ENCODE results near the gene SERP2. TPM values are rescaled to one million over a fixed set of nuclear protein-coding genes. Genes with fewer than 3 reads are reported as not detected.

Gene SERP2
- total and polyA plus RNA-seq, 9 of the 15 experiments (the other 6 are each of a cell fraction or from before 2014, with no cell fraction given) = 0.13 TPM; not detected in 8

DNA sequence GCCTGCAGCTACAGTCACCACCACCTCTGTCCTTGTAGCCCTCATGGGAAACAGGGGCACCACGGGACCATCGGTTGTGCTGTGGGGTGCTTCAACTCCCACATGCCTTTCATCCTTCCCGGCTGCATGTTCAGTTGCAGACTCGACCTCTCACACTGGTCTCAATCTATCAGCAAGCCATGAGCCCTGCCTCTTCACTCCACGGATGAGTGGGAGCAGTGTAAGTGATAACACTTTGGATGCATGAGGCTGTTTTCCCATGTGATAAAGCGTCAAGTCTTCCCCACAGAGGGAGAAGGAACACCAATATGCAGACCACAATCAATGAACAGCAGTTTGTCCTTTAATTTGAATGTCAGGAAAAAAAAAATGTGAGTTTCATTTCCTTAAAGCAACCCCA lies 12.2 kb downstream of the SERP2 start (continued):
- TF ChIP-seq, protein P1, sequence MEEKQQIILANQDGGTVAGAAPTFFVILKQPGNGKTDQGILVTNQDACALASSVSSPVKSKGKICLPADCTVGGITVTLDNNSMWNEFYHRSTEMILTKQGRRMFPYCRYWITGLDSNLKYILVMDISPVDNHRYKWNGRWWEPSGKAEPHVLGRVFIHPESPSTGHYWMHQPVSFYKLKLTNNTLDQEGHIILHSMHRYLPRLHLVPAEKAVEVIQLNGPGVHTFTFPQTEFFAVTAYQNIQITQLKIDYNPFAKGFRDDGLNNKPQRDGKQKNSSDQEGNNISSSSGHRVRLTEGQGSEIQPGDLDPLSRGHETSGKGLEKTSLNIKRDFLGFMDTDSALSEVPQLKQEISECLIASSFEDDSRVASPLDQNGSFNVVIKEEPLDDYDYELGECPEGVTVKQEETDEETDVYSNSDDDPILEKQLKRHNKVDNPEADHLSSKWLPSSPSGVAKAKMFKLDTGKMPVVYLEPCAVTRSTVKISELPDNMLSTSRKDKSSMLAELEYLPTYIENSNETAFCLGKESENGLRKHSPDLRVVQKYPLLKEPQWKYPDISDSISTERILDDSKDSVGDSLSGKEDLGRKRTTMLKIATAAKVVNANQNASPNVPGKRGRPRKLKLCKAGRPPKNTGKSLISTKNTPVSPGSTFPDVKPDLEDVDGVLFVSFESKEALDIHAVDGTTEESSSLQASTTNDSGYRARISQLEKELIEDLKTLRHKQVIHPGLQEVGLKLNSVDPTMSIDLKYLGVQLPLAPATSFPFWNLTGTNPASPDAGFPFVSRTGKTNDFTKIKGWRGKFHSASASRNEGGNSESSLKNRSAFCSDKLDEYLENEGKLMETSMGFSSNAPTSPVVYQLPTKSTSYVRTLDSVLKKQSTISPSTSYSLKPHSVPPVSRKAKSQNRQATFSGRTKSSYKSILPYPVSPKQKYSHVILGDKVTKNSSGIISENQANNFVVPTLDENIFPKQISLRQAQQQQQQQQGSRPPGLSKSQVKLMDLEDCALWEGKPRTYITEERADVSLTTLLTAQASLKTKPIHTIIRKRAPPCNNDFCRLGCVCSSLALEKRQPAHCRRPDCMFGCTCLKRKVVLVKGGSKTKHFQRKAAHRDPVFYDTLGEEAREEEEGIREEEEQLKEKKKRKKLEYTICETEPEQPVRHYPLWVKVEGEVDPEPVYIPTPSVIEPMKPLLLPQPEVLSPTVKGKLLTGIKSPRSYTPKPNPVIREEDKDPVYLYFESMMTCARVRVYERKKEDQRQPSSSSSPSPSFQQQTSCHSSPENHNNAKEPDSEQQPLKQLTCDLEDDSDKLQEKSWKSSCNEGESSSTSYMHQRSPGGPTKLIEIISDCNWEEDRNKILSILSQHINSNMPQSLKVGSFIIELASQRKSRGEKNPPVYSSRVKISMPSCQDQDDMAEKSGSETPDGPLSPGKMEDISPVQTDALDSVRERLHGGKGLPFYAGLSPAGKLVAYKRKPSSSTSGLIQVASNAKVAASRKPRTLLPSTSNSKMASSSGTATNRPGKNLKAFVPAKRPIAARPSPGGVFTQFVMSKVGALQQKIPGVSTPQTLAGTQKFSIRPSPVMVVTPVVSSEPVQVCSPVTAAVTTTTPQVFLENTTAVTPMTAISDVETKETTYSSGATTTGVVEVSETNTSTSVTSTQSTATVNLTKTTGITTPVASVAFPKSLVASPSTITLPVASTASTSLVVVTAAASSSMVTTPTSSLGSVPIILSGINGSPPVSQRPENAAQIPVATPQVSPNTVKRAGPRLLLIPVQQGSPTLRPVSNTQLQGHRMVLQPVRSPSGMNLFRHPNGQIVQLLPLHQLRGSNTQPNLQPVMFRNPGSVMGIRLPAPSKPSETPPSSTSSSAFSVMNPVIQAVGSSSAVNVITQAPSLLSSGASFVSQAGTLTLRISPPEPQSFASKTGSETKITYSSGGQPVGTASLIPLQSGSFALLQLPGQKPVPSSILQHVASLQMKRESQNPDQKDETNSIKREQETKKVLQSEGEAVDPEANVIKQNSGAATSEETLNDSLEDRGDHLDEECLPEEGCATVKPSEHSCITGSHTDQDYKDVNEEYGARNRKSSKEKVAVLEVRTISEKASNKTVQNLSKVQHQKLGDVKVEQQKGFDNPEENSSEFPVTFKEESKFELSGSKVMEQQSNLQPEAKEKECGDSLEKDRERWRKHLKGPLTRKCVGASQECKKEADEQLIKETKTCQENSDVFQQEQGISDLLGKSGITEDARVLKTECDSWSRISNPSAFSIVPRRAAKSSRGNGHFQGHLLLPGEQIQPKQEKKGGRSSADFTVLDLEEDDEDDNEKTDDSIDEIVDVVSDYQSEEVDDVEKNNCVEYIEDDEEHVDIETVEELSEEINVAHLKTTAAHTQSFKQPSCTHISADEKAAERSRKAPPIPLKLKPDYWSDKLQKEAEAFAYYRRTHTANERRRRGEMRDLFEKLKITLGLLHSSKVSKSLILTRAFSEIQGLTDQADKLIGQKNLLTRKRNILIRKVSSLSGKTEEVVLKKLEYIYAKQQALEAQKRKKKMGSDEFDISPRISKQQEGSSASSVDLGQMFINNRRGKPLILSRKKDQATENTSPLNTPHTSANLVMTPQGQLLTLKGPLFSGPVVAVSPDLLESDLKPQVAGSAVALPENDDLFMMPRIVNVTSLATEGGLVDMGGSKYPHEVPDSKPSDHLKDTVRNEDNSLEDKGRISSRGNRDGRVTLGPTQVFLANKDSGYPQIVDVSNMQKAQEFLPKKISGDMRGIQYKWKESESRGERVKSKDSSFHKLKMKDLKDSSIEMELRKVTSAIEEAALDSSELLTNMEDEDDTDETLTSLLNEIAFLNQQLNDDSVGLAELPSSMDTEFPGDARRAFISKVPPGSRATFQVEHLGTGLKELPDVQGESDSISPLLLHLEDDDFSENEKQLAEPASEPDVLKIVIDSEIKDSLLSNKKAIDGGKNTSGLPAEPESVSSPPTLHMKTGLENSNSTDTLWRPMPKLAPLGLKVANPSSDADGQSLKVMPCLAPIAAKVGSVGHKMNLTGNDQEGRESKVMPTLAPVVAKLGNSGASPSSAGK (IDR thresholded peaks at IDR 0.05) = peak; percentile 25; the same call in 1 of the 2 replicates
- TF ChIP-seq POLR2B (IDR thresholded peaks at IDR 0.05; ENCODE audit: low read depth, partially characterized antibody) (no peak), CBFA2T3 (IDR thresholded peaks at IDR 0.05) (peak; percentile 73), CBFA2T2 (conservative IDR thresholded peaks at IDR 0.05) (peak; percentile 44; the same call in 1 of the 2 replicates), CTBP1 (IDR thresholded peaks at IDR 0.05; ENCODE audit: borderline replicate concordance) (0 out of 2 replicates have a peak, but pooled peaks have one; percentile 20), SRSF3 (IDR thresholded peaks at IDR 0.05; ENCODE audit: insufficient read depth, low read length) (no peak), ESRRB (CRISPR knock-in tag; IDR thresholded peaks at IDR 0.05; ENCODE audit: borderline replicate concordance) (no peak), ARID1B (IDR thresholded peaks at IDR 0.05) (0 out of 2 replicates have a peak, but pooled peaks have one; percentile 9), TCF3 (CRISPR knock-in tag; IDR thresholded peaks at IDR 0.05) (peak; percentile 42; the same call in 1 of the 2 replicates)
- TF ChIP-seq, protein P2, sequence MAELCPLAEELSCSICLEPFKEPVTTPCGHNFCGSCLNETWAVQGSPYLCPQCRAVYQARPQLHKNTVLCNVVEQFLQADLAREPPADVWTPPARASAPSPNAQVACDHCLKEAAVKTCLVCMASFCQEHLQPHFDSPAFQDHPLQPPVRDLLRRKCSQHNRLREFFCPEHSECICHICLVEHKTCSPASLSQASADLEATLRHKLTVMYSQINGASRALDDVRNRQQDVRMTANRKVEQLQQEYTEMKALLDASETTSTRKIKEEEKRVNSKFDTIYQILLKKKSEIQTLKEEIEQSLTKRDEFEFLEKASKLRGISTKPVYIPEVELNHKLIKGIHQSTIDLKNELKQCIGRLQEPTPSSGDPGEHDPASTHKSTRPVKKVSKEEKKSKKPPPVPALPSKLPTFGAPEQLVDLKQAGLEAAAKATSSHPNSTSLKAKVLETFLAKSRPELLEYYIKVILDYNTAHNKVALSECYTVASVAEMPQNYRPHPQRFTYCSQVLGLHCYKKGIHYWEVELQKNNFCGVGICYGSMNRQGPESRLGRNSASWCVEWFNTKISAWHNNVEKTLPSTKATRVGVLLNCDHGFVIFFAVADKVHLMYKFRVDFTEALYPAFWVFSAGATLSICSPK (IDR thresholded peaks at IDR 0.05; ENCODE audit: borderline replicate concordance) = no peak
- TF ChIP-seq, protein P3, sequence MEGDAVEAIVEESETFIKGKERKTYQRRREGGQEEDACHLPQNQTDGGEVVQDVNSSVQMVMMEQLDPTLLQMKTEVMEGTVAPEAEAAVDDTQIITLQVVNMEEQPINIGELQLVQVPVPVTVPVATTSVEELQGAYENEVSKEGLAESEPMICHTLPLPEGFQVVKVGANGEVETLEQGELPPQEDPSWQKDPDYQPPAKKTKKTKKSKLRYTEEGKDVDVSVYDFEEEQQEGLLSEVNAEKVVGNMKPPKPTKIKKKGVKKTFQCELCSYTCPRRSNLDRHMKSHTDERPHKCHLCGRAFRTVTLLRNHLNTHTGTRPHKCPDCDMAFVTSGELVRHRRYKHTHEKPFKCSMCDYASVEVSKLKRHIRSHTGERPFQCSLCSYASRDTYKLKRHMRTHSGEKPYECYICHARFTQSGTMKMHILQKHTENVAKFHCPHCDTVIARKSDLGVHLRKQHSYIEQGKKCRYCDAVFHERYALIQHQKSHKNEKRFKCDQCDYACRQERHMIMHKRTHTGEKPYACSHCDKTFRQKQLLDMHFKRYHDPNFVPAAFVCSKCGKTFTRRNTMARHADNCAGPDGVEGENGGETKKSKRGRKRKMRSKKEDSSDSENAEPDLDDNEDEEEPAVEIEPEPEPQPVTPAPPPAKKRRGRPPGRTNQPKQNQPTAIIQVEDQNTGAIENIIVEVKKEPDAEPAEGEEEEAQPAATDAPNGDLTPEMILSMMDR (IDR thresholded peaks at IDR 0.05 in 2 of 3, conservative IDR thresholded peaks at IDR 0.05 in 1 of 3; ENCODE audit: insufficient read depth in 2 of 3, low read depth in 1 of 3, low read length in 3 of 3) = no peak

Measured in K562 (cell line).